Measurements from ENCODE around the gene PRR7. TPM values are rescaled to one million over a fixed set of nuclear protein-coding genes. Genes with fewer than 3 reads are reported as not detected.
A peak's percentile ranks its signal among the peaks of the same experiment; 100 is the strongest.

Gene PRR7
- total RNA-seq, 1 donor from 2014 or later, result 8.8 TPM

DNA sequence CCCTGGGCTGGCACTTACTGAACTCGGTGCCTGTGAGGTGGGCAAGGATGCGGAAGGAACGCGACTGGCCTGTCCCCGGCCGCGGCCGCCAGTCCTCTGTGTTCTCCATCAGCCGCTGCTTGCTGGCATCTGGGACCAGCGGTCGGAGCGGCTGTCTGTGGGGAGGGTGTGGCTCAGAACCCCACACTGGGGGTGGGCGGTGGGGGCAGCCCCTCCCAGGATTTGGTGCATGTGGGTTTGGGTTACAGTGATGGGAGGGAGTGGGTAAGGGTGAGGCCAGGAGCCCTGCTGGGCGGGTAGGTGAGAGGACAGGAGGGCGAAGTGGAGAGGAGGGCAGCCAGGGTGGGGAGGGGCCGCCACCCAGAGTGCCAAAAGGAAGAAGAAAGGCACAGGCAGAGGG, 44.4 kb downstream of the PRR7 start:
- peaks cover 8% of the 10 kb centered on the region for H3K36me3 Mint-ChIP-seq
- H3K9me3 Mint-ChIP-seq, result no peaks in the 10 kb centered on the region
- no peaks in the 10 kb centered on the region for H3K27me3 Mint-ChIP-seq
- no peak overlapping the region for H3K27ac Mint-ChIP-seq
- no peak for DNase-seq (ENCODE audit: extremely low spot score, unreplicated experiment)
- H3K4me3 Mint-ChIP-seq, result no peak overlapping the region
- TF ChIP-seq, protein P1, sequence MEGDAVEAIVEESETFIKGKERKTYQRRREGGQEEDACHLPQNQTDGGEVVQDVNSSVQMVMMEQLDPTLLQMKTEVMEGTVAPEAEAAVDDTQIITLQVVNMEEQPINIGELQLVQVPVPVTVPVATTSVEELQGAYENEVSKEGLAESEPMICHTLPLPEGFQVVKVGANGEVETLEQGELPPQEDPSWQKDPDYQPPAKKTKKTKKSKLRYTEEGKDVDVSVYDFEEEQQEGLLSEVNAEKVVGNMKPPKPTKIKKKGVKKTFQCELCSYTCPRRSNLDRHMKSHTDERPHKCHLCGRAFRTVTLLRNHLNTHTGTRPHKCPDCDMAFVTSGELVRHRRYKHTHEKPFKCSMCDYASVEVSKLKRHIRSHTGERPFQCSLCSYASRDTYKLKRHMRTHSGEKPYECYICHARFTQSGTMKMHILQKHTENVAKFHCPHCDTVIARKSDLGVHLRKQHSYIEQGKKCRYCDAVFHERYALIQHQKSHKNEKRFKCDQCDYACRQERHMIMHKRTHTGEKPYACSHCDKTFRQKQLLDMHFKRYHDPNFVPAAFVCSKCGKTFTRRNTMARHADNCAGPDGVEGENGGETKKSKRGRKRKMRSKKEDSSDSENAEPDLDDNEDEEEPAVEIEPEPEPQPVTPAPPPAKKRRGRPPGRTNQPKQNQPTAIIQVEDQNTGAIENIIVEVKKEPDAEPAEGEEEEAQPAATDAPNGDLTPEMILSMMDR (conservative IDR thresholded peaks at IDR 0.05), result no peak
- peaks cover 9% of the 10 kb centered on the region for H3K4me1 Mint-ChIP-seq (ENCODE audit: unreplicated experiment)

DNA sequence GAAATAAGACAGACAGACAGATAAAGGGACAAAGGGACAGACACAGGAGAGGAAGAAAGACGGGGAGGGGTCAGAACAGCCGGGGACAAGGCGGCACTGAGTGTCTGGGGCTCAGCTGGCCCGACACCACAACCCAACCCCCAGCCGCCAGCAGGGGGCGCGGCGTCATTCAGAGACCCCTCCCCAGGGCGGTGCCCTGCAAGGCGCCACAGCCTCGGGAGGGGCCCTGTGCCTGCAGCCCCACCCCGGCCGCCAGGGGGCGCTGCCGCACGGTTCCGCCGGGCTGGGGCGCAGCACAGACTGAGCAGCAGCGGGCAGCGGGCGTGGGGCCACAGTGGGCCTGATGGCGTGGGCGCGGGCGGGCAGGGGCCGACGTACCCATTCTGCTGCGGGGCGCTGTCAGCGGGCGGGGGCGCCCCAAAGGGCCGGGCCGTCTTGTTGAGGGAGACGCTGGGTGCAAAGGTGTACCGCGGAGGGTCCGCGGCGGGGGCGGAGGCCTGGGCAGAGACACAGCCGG, 44.9 kb downstream of the PRR7 start:
- Mint-ChIP-seq H3K4me3 (no peak overlapping the region), H3K9me3 (no peaks in the 10 kb centered on the region), H3K4me1 (ENCODE audit: unreplicated experiment) (peaks cover 9% of the 10 kb centered on the region), H3K36me3 (peaks cover 8% of the 10 kb centered on the region), H3K27ac (no peak overlapping the region), H3K27me3 (no peaks in the 10 kb centered on the region)
- TF ChIP-seq, protein P1 (conservative IDR thresholded peaks at IDR 0.05), result peak; percentile 88
- DNase-seq (ENCODE audit: extremely low spot score, unreplicated experiment), result no peak

DNA sequence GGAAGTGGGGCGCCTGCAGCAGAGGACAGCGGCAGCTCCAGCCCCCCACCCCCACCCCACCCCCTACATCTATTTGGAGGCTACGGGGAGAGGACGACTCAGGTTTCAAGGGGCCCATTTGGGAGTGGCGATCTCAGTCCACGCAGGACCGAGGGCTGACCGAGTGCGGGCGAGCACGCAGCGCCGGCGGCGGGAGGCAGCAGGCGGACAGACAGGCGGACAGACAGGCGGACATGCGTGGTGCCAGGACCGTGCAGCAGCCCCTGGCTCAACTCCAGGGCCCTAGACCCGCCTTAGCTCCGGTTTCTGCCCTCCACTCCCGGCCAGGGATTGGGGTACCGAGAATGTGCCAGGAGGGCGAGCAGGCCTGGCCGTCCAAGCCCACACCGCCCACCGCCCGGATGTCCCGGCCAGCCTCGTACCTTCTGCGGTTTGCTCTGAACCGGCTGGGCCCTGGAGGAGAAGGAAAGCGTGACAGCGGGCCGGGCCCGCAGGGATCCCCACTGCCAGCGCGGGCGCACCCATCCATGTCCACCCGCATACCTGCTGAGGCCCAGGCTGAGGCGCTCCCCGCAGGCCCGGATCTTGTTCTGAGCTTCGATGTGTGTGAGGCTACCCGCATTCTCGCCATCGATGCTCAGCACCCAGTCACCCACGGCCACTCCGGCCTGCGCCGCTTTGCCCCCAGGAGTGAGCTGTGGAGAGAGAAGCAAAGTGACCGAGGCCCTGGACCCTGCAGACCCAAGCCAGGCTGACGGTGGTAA, 45.6 kb downstream of the PRR7 start:
- peaks cover 9% of the 10 kb centered on the region for H3K4me1 Mint-ChIP-seq (ENCODE audit: unreplicated experiment)
- no peaks in the 10 kb centered on the region for H3K9me3 Mint-ChIP-seq

DNA sequence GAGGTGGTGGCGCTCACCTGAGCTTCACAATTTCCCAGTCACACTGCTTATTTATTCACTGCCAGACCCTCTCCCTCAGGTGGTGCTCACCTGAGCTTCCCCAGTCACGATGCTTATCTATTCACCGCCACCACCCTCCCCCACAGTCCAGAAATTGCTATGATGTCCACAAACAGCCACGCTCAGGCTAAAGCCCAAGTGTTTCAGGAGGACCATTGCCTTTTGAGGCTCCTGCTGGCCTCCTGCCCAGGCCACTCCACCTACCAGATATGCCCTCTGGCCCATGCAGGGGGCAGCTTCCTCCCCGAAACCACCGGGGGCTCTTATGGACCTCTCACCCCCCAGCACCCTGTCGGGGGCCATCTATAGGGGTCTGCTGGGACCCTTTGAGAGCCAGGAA, 46.2 kb downstream of the PRR7 start:
- no peak for DNase-seq (ENCODE audit: extremely low spot score, unreplicated experiment)
- TF ChIP-seq, protein P1 (conservative IDR thresholded peaks at IDR 0.05), result no peak
- Mint-ChIP-seq H3K4me1 (ENCODE audit: unreplicated experiment) (peaks cover 9% of the 10 kb centered on the region), H3K9me3 (no peaks in the 10 kb centered on the region), H3K27me3 (no peaks in the 10 kb centered on the region), H3K36me3 (peaks cover 8% of the 10 kb centered on the region), H3K4me3 (peak overlapping the region; percentile 15), H3K27ac (peak overlapping the region; percentile 74)

More for the DNA sequence above, 45.6 kb downstream of the PRR7 start:
- no peak overlapping the region for H3K4me3 Mint-ChIP-seq
- H3K27ac Mint-ChIP-seq, result peak overlapping the region; percentile 74
- no peak for DNase-seq (ENCODE audit: extremely low spot score, unreplicated experiment)
- peaks cover 8% of the 10 kb centered on the region for H3K36me3 Mint-ChIP-seq
- TF ChIP-seq, protein P1 (conservative IDR thresholded peaks at IDR 0.05), result no peak
- H3K27me3 Mint-ChIP-seq, result no peaks in the 10 kb centered on the region

DNA sequence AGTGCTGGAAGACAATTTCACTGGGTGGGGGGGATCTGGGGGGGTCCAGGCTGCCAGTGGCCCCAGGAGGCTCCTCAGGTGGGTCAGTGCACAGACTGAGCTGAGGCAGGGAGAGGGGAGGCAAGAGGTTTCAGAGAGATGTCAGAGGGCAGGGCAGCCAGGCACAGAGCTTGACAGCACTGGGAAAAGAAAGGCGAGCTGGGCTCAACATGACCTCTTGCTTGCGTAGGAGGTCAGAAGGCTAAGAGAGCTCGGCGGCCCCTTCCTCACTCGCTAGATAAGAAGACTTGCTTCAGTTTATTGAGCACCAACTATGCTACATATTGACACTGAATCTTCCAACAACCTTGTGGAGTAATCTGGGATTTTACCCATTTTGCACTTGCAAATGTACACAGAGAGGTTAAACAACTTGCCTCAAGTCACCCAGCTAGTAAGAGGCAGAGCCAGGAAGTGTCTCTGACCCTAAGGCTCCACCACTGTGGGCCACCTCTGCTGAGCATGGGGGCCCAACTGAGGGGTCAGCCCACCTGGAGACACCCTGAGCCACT, 47.3 kb downstream of the PRR7 start:
- Mint-ChIP-seq H3K9me3 (no peaks in the 10 kb centered on the region), H3K36me3 (peaks cover 8% of the 10 kb centered on the region), H3K27ac (no peak overlapping the region), H3K4me1 (ENCODE audit: unreplicated experiment) (peaks cover 17% of the 10 kb centered on the region), H3K27me3 (peaks cover 8% of the 10 kb centered on the region), H3K4me3 (no peak overlapping the region)
- no peak for DNase-seq (ENCODE audit: extremely low spot score, unreplicated experiment)
- TF ChIP-seq, protein P1 (conservative IDR thresholded peaks at IDR 0.05), result no peak

Data from type B pancreatic cell (in vitro differentiated cells).